Left lung (tissue), 10 donors: ENCODE measurements around the gene MICAL2. TPM values are rescaled to one million over a fixed set of nuclear protein-coding genes. Genes with fewer than 3 reads are reported as not detected.
A peak's percentile ranks its signal among the peaks of the same experiment; 100 is the strongest.

Experiments used
- ATAC-seq: fragments of 200-7000 bp; cut with Tn5 transposase; one replicate; pipeline ENCODE4 v1.9.1; 2020; ENCODE audit warnings: moderate library complexity
- DNase-seq, 4 donors: peaks; one replicate each; pipeline ENCODE4 v3.0.0-alpha.2; 2013 to 2020
- H3K27ac ChIP-seq, 2 donors: fragments of 200-600 bp; sonication (generic) in 1 of 2; one replicate each; pipeline versions ENCODE4 v1.5.0 to v1.8.0; 2020 to 2021
- H3K27me3 ChIP-seq, 2 donors: fragments of 200-600 bp; sonication (generic) in 1 of 2; one replicate each; pipeline versions ENCODE4 v1.5.0 to v1.8.0; 2020 to 2021
- H3K36me3 ChIP-seq, 2 donors: fragments of 200-600 bp; sonication (generic) in 1 of 2; one replicate each; pipeline versions ENCODE4 v1.5.0 to v1.8.0; 2020 to 2021
- H3K4me1 ChIP-seq, 2 donors: fragments of 200-600 bp; one replicate each; pipeline ENCODE4 v1.8.0; 2021
- H3K4me3 ChIP-seq, 2 donors: fragments of 200-600 bp; sonication (generic) in 1 of 2; one replicate each; pipeline versions ENCODE4 v1.5.0 to v1.8.0; 2020 to 2021; ENCODE audit warnings: mild to moderate bottlenecking in 1 of 2
- H3K9me3 ChIP-seq, 2 donors: fragments of 200-600 bp; sonication (generic) in 1 of 2; one replicate each; pipeline versions ENCODE4 v1.5.0 to v1.8.0; 2020 to 2021
- CTCF ChIP-seq, 2 donors: fragments of 200-600 bp; sonication (generic) in 1 of 2; IDR thresholded peaks; one replicate each; pipeline versions ENCODE4 v1.5.0 to v1.8.0; 2021; ENCODE audit warnings: antibody characterized with exemption in 2 of 2
- intact Hi-C, 2 donors: fragments of 100-400 bp; cut with DNase I; formaldehyde crosslinking; loops; one replicate each; pipeline versions ENCODE4 v1.11.2 to v1.14.2; 2022
- polyA plus RNA-seq, 6 donors: library from polyadenylated mRNA; unstranded; fragments of 120-200 nt; gene quantifications; one replicate each; pipeline ENCODE4 v1.2.1, GENCODE V29; 2013; ENCODE audit not compliant: insufficient read length in 6 of 6
- total RNA-seq, 2 donors: library from RNA; stranded (reverse); fragmentation: NEBNext Ultra II Directional; extraction: Animal tissue kit (Norgen Biotek cat#: 25700); gene quantifications; one replicate each; pipeline ENCODE4 v1.2.1, GENCODE V29; 2021
- donor health status: DM: no; HTN: yes; CAD: no.
- donor health status: DM: no; HTN: no; CAD: no.

MICAL2 gene
- total and polyA plus RNA-seq, 8 donors, result 49.8 to 293 (median 89.4) TPM

GRCh38 chr11:12246147-12246546 is 135.8 kb downstream of the MICAL2 start:
- no peak for TF ChIP-seq CTCF (IDR thresholded peaks at IDR 0.05)
- no peak overlapping the region for H3K4me3 ChIP-seq
- DNase-seq, result no peak
- no peaks in the 10 kb centered on the region for H3K27me3 ChIP-seq
- H3K9me3 ChIP-seq, result no peaks in the 10 kb centered on the region
- peaks cover 4 to 9% of the 10 kb centered on the region in 2 donors for H3K4me1 ChIP-seq
- ATAC-seq, result no peak
- H3K36me3 ChIP-seq, result peaks cover 0 to 64% of the 10 kb centered on the region in 2 donors
- H3K27ac ChIP-seq, result no peak overlapping the region
- intact Hi-C loops, result no loop called here

- no peaks in the 10 kb centered on the region for H3K27me3 ChIP-seq
- peaks cover under 1 to 9% of the 10 kb centered on the region in 2 donors for H3K4me1 ChIP-seq
- H3K27ac ChIP-seq, result no peak overlapping the region
- peaks cover 0 to 61% of the 10 kb centered on the region in 2 donors for H3K36me3 ChIP-seq
- TF ChIP-seq CTCF (IDR thresholded peaks at IDR 0.05), result no peak
- H3K4me3 ChIP-seq, result no peak overlapping the region
- DNase-seq (no peak), ATAC-seq (no peak)
- no peaks in the 10 kb centered on the region for H3K9me3 ChIP-seq
- intact Hi-C loops, result no loop called here
Observed at GRCh38 chr11:12246989-12247388, 136.6 kb downstream of the MICAL2 start.

- intact Hi-C loops, result no loop called here
- DNase-seq, result no peak
- H3K9me3 ChIP-seq, result no peaks in the 10 kb centered on the region
- ATAC-seq, result peak; percentile 22
- peak overlapping the region; percentile 9 to 67 for H3K27ac ChIP-seq
- no peak overlapping the region for H3K4me3 ChIP-seq
- TF ChIP-seq CTCF (IDR thresholded peaks at IDR 0.05), result no peak
- peaks cover 0 to 9% of the 10 kb centered on the region in 2 donors for H3K4me1 ChIP-seq
- H3K27me3 ChIP-seq, result no peaks in the 10 kb centered on the region
- H3K36me3 ChIP-seq, result peaks cover 0 to 61% of the 10 kb centered on the region in 2 donors
Observed at GRCh38 chr11:12247543-12248254, 137.3 kb downstream of the MICAL2 start.

GRCh38 chr11:12248330-12248729 is 137.9 kb downstream of the MICAL2 start:
- no peak overlapping the region for H3K4me3 ChIP-seq
- peaks cover 0 to 60% of the 10 kb centered on the region in 2 donors for H3K36me3 ChIP-seq
- DNase-seq (peak; percentile 68 to 93 (median 91)), ATAC-seq (peak; percentile 82)
- H3K27ac ChIP-seq, result peak overlapping the region; percentile 9 to 67
- H3K4me1 ChIP-seq, result peaks cover 0 to 9% of the 10 kb centered on the region in 2 donors
- H3K27me3 ChIP-seq, result no peaks in the 10 kb centered on the region
- H3K9me3 ChIP-seq, result no peaks in the 10 kb centered on the region
- TF ChIP-seq CTCF (IDR thresholded peaks at IDR 0.05), result no peak
- intact Hi-C loops, result no loop called here

- no peaks in the 10 kb centered on the region for H3K9me3 ChIP-seq
- no peaks in the 10 kb centered on the region for H3K27me3 ChIP-seq
- intact Hi-C loops, result loop anchor here in 1 of 2 donors (5.0 kb wide), 1 partner anchor 177 kb away; no protein-coding TSS in a partner anchor
- peaks cover 0 to 9% of the 10 kb centered on the region in 2 donors for H3K4me1 ChIP-seq
- TF ChIP-seq CTCF (IDR thresholded peaks at IDR 0.05), result no peak
- ATAC-seq, result no peak
- H3K4me3 ChIP-seq, result no peak overlapping the region
- H3K36me3 ChIP-seq, result peaks cover 0 to 63% of the 10 kb centered on the region in 2 donors
- DNase-seq, result peak in 1 of 4 donors; percentile 51
- H3K27ac ChIP-seq, result peak overlapping the region; percentile 14 to 33
Observed at GRCh38 chr11:12249590-12250260, 139.3 kb downstream of the MICAL2 start.
